Transverse colon (tissue), 4 donors: ENCODE results near the gene KLRK1. TPM values are rescaled to one million over a fixed set of nuclear protein-coding genes. Genes with fewer than 3 reads are reported as not detected.
"Not testable (repeated sequence)": the region's sequence is repeated elsewhere in the genome, so short reads cannot be mapped to it uniquely, and the experiment has no call there.

ENCODE experiments used
- DNase-seq: peaks from one replicate; pipeline ENCODE4 v3.0.0-alpha.2; 2019
- H3K27ac ChIP-seq, 4 donors: fragments of 200-600 bp; sonication (generic); 2 replicates each; pipeline ENCODE4 v1.5.1; 2016 to 2018; ENCODE audit warnings: inconsistent platforms in 4 of 4
- H3K27me3 ChIP-seq: fragments of 200-600 bp; sonication (generic); 2 replicates; pipeline ENCODE4 v1.5.1; 2017; ENCODE audit warnings: inconsistent platforms
- H3K36me3 ChIP-seq, 4 donors: fragments of 200-600 bp; sonication (generic); 2 replicates each; pipeline ENCODE4 v1.5.1; 2017 to 2019; ENCODE audit warnings: inconsistent platforms in 4 of 4
- H3K4me1 ChIP-seq, 4 donors: fragments of 200-600 bp; sonication (generic); 2 replicates each; pipeline ENCODE4 v1.5.1; 2017 to 2020; ENCODE audit warnings: inconsistent platforms in 4 of 4
- H3K4me3 ChIP-seq, 4 donors: fragments of 200-600 bp; sonication (generic); 1 replicate in 1 of 4; 2 replicates in 3 of 4; pipeline versions ENCODE4 v1.5.1 to v1.6.1; 2017 to 2019; ENCODE audit warnings: inconsistent platforms in 4 of 4
- H3K9me3 ChIP-seq, 2 donors: fragments of 200-600 bp; sonication (generic); 2 replicates each; pipeline ENCODE4 v1.5.1; 2017 to 2019; ENCODE audit warnings: inconsistent platforms in 2 of 2
- EP300 ChIP-seq: sonication (generic); formaldehyde crosslinking; IDR thresholded peaks from one replicate; pipeline ENCODE4 v1.6.1; 2017; ENCODE audit warnings: antibody characterized with exemption, low read depth
- POLR2A ChIP-seq: fragments of 450-650 bp; IDR thresholded peaks from one replicate; pipeline ENCODE4 v1.6.1; 2016; ENCODE audit warnings: antibody characterized with exemption, mild to moderate bottlenecking, moderate library complexity
- POLR2AphosphoS5 ChIP-seq, 3 donors: sonication (generic); formaldehyde crosslinking; IDR thresholded peaks; one replicate each; pipeline ENCODE4 v1.6.1; 2016; ENCODE audit warnings: antibody characterized with exemption in 3 of 3
- WGBS, 2 donors: methylation state at CpG; one replicate each; pipeline ENCODE4 v1.1.5; 2018; ENCODE audit warnings: low coverage in 1 of 2; 5-methylcytosine and 5-hydroxymethylcytosine counted together
- in situ Hi-C, 4 donors: fragments of 200-750 bp; cut with MboI; loops; one replicate each; pipeline versions ENCODE4 v1.15.0 to v1.15.1; 2017; ENCODE audit warnings: low sequenced_read_pairs in 3 of 4, low pct_ligation_motif_present in 1 of 4, low pct_unique_long_range_greater_than_20kb in 1 of 4
- intact Hi-C: fragments of 100-400 bp; cut with DNase I; formaldehyde crosslinking; loops from one replicate; pipeline ENCODE4 v1.15.1; 2023; ENCODE audit warnings: low total_unique reads
- total RNA-seq, 4 donors: library from RNA; depleted of rRNA; stranded (reverse); fragments of >200 nt; gene quantifications; one replicate each; pipeline ENCODE4 v1.1.0, GENCODE V29; 2016
- TF ChIP-seq, protein P1 (sequence below), 5 experiments: fragments of 200-600 bp in 3 of 5; fragments of 450-650 bp in 2 of 5; sonication (generic) in 3 of 5; IDR thresholded peaks; 1 replicate in 2 of 5; 2 replicates in 3 of 5; pipeline ENCODE4 v1.5.1; 2016 to 2017; ENCODE audit warnings: antibody characterized with exemption in 5 of 5, inconsistent platforms in 3 of 5, mild to moderate bottlenecking in 2 of 5, moderate library complexity in 1 of 5

KLRK1 gene
- total RNA-seq, 4 donors from 2014 or later: 4.9 to 5.4 (median 5.0) TPM; not detected in 1

- Histone ChIP-seq H3K9me3 (no peaks in the 10 kb centered on the region), H3K27me3 (no peaks in the 10 kb centered on the region), H3K4me3 (no peak overlapping the region), H3K4me1 (peaks cover 0 to 29% (median 10%) of the 10 kb centered on the region in 4 donors), H3K27ac (peak overlapping the region in 2 of 4 donors; percentile 6 to 38), H3K36me3 (no peaks in the 10 kb centered on the region)
- intact Hi-C loops (no loop called here), in situ Hi-C loops (no loop called here)
- TF ChIP-seq EP300: no peak
- no peak for TF ChIP-seq POLR2A
- TF ChIP-seq, protein P1, sequence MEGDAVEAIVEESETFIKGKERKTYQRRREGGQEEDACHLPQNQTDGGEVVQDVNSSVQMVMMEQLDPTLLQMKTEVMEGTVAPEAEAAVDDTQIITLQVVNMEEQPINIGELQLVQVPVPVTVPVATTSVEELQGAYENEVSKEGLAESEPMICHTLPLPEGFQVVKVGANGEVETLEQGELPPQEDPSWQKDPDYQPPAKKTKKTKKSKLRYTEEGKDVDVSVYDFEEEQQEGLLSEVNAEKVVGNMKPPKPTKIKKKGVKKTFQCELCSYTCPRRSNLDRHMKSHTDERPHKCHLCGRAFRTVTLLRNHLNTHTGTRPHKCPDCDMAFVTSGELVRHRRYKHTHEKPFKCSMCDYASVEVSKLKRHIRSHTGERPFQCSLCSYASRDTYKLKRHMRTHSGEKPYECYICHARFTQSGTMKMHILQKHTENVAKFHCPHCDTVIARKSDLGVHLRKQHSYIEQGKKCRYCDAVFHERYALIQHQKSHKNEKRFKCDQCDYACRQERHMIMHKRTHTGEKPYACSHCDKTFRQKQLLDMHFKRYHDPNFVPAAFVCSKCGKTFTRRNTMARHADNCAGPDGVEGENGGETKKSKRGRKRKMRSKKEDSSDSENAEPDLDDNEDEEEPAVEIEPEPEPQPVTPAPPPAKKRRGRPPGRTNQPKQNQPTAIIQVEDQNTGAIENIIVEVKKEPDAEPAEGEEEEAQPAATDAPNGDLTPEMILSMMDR (IDR thresholded peaks at IDR 0.05): no peak
- no peak for TF ChIP-seq POLR2AphosphoS5 (IDR thresholded peaks at IDR 0.05)
- no peak for DNase-seq
- 88 to 100% methylated on average over 2 to 3 of the region's 3 CpGs for WGBS, 2 donors
These were observed 15.2 kb downstream of the KLRK1 start for GRCh38 chr12:10374624-10375018.

DNA sequence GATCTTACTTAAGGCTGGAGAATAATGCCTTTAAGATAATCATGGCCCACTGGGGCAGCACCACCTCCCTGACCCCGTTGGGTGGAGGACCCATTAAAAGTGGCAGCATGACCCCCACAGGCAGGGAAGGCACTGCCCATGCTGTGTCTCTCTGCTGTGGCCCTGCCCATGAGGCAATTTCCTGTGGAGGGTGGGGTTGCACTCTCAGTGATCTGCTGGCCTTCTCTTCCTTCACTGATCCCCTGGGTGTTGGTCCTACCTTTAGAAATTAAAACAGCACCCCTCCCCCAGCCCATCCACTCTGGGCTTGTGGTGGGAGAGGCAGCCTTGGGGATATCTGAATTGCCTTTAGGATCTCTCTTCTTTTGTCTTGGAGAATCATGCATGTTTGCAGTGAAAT lies 17.3 kb downstream of the KLRK1 start:
- Histone ChIP-seq H3K36me3 (no peaks in the 10 kb centered on the region), H3K27me3 (no peaks in the 10 kb centered on the region), H3K4me3 (no peak overlapping the region), H3K9me3 (no peaks in the 10 kb centered on the region), H3K27ac (peak overlapping the region; percentile 71 to 84 (median 74)), H3K4me1 (peaks cover 0 to 29% (median 10%) of the 10 kb centered on the region in 4 donors)
- WGBS, 2 donors: 20% methylated on average over 1 of the region's 1 CpG; no CpG with 5 or more reads in 1 of the 2 donors
- TF ChIP-seq POLR2AphosphoS5 (IDR thresholded peaks at IDR 0.05) (no peak), EP300 (no peak), POLR2A (no peak)
- TF ChIP-seq, protein P1 (IDR thresholded peaks at IDR 0.05): no peak
- in situ Hi-C loops: no loop called here
- intact Hi-C loops: no loop called here
- peak; percentile 64 for DNase-seq

DNA sequence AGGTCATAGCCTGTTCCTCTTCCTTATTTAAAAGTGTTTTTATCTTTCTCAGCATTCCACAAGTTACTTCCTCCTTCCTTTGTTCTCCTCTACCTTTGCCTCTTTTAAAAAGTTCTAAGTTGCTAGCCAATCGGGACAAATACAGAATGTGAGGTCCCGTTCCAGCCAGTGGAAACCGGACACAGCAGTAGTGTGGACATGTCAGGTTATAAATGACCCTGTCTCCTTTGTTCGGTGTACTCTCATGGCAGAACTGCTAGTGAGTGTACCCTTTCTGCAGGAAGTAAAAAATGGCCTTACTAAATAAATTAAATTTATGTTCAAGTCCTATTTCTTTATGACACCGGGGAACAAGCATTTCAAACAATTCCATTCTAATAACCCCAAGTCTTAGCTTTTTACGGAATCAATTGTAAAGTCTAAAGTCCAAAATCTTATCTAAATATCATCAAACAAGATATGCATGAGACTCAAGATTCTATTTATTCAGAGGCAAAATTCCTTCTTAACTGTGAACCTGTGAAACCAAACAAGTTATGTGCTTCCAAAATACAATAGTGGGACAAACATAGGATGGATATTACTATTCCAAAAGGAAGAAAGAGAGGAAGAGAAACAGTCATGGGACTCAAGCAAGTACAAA lies 17.8 kb downstream of the KLRK1 start:
- Histone ChIP-seq H3K4me1 (peaks cover 0 to 31% (median 11%) of the 10 kb centered on the region in 4 donors), H3K27ac (peak overlapping the region; percentile 71 to 84 (median 74))
- H3K36me3 ChIP-seq, H3K9me3 ChIP-seq, intact Hi-C loops, H3K27me3 ChIP-seq, DNase-seq, in situ Hi-C loops, H3K4me3 ChIP-seq: not testable (repeated sequence)
- 42 to 44% methylated on average over 5 to 6 of the region's 6 CpGs for WGBS, 2 donors

GRCh38 chr12:10369557-10370415 lies 20.1 kb downstream of the KLRK1 start:
- Histone ChIP-seq H3K27ac (no peak overlapping the region), H3K36me3 (no peaks in the 10 kb centered on the region), H3K4me1 (peaks cover 13 to 42% (median 27%) of the 10 kb centered on the region in 4 donors), H3K4me3 (no peak overlapping the region), H3K9me3 (no peaks in the 10 kb centered on the region), H3K27me3 (no peaks in the 10 kb centered on the region)
- no peak for TF ChIP-seq POLR2AphosphoS5 (IDR thresholded peaks at IDR 0.05)
- TF ChIP-seq POLR2A: no peak
- TF ChIP-seq EP300: no peak
- TF ChIP-seq, protein P1 (IDR thresholded peaks at IDR 0.05): no peak
- WGBS, 2 donors: 93 to 95% methylated on average over 7 to 8 of the region's 8 CpGs
- DNase-seq: no peak
- intact Hi-C loops (no loop called here), in situ Hi-C loops (no loop called here)
